Activated CD4-positive, alpha-beta T cell treated with anti-CD3 and anti-CD28 coated beads, Interleukin-2, amount 50 U/mL, for 4 hours (primary cell): ENCODE measurements around the gene TRIM38.
"Not testable (repeated sequence)": the region's sequence is repeated elsewhere in the genome, so short reads cannot be mapped to it uniquely, and the experiment has no call there.

ENCODE experiments used
- DNase-seq, 2 experiments: peaks; one replicate each; pipeline ENCODE4 v3.0.0-alpha.2; 2020

TRIM38 gene

GRCh38 chr6:25942561-25943147 lies 19.9 kb upstream of the TRIM38 start:
- no peak for DNase-seq

- no peak for DNase-seq
Measured at GRCh38 chr6:25943887-25944286, 18.7 kb upstream of the TRIM38 start.

- DNase-seq: no peak
Measured at GRCh38 chr6:25944688-25945574, 17.7 kb upstream of the TRIM38 start.

GRCh38 chr6:25945738-25946137 lies 16.9 kb upstream of the TRIM38 start:
- DNase-seq: not testable (repeated sequence)

GRCh38 chr6:25946631-25947030 lies 16.0 kb upstream of the TRIM38 start:
- no peak for DNase-seq

- DNase-seq: not testable (repeated sequence)
Measured at GRCh38 chr6:25947492-25947891, 15.1 kb upstream of the TRIM38 start.

GRCh38 chr6:25949695-25950094 lies 12.9 kb upstream of the TRIM38 start:
- no peak for DNase-seq

- DNase-seq: no peak
Measured at GRCh38 chr6:25950297-25950696, 12.3 kb upstream of the TRIM38 start.

GRCh38 chr6:25951296-25952032 lies 11.1 kb upstream of the TRIM38 start:
- no peak for DNase-seq

- no peak for DNase-seq
Measured at GRCh38 chr6:25952535-25952934, 10.1 kb upstream of the TRIM38 start.

GRCh38 chr6:25953733-25954132 lies 8.9 kb upstream of the TRIM38 start:
- no peak for DNase-seq

GRCh38 chr6:25954756-25955155 lies 7.8 kb upstream of the TRIM38 start:
- DNase-seq: no peak

GRCh38 chr6:25956226-25956625 lies 6.4 kb upstream of the TRIM38 start:
- DNase-seq: no peak

GRCh38 chr6:25958700-25959162 lies 3.9 kb upstream of the TRIM38 start:
- DNase-seq: no peak

GRCh38 chr6:25959890-25960536 lies 2.6 kb upstream of the TRIM38 start:
- DNase-seq: no peak

- peak; percentile 13 to 24 for DNase-seq
Measured at GRCh38 chr6:25960734-25961133, 1.9 kb upstream of the TRIM38 start.

GRCh38 chr6:25961619-25962148 lies 918 bp upstream of the TRIM38 start:
- DNase-seq: no peak

GRCh38 chr6:25963426-25964123 lies 973 bp downstream of the TRIM38 start:
- no peak for DNase-seq

- DNase-seq: no peak
Measured at GRCh38 chr6:25965058-25965457, 2.5 kb downstream of the TRIM38 start.

- DNase-seq: no peak
Measured at GRCh38 chr6:25966711-25967110, 4.1 kb downstream of the TRIM38 start.

- no peak for DNase-seq
Measured at GRCh38 chr6:25968769-25969168, 6.2 kb downstream of the TRIM38 start.

- DNase-seq: no peak
Measured at GRCh38 chr6:25971187-25971821, 8.7 kb downstream of the TRIM38 start.
